ENCODE results near the gene PDGFB.
A peak's percentile ranks its signal among the peaks of the same experiment; 100 is the strongest.

Gene PDGFB

GRCh38 chr22:39173787-39174497 is 70.8 kb downstream of the PDGFB start:
- no peaks in the 10 kb centered on the region for H3K9me3 Mint-ChIP-seq
- peaks cover 66% of the 10 kb centered on the region for H3K4me1 Mint-ChIP-seq
- H3K27me3 Mint-ChIP-seq = peaks cover 11% of the 10 kb centered on the region
- peak overlapping the region; percentile 97 for H3K27ac Mint-ChIP-seq (ENCODE audit: low read depth)
- peak; percentile 81 for ATAC-seq (replicated peaks; ENCODE audit: extremely low read depth, poor library complexity, severe bottlenecking)
- peak; percentile 45 to 79 for DNase-seq (ENCODE audit: low spot score in 2 of 2)
- H3K4me3 Mint-ChIP-seq = peak overlapping the region; percentile 75
- H3K36me3 Mint-ChIP-seq (ENCODE audit: insufficient read depth) = peaks cover 24% of the 10 kb centered on the region

Measured in central memory CD8-positive, alpha-beta T cell (primary cell).